Measurements from ENCODE around the gene RPL27.

DNA sequence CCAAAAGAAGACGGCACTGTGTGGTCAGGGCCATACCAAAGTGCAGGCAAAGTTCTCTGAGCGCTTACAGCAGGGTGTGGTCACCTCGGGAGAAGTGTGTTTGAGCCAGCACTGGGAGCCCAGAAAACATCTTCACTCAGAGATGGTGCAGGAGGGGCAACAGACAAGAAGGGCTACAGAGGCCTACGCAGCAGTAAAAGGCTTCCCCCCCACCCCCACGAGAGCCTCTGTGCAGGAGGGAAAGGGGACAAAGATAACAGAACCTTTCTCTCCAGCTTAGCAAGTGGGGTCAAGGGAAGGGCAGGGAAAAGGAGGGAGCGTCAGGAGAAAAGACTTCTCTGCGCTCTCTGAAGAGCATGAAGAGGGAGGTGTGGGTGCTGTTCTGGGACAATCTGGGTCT, 21.2 kb downstream of the RPL27 start:
- TF ChIP-seq, protein P1, sequence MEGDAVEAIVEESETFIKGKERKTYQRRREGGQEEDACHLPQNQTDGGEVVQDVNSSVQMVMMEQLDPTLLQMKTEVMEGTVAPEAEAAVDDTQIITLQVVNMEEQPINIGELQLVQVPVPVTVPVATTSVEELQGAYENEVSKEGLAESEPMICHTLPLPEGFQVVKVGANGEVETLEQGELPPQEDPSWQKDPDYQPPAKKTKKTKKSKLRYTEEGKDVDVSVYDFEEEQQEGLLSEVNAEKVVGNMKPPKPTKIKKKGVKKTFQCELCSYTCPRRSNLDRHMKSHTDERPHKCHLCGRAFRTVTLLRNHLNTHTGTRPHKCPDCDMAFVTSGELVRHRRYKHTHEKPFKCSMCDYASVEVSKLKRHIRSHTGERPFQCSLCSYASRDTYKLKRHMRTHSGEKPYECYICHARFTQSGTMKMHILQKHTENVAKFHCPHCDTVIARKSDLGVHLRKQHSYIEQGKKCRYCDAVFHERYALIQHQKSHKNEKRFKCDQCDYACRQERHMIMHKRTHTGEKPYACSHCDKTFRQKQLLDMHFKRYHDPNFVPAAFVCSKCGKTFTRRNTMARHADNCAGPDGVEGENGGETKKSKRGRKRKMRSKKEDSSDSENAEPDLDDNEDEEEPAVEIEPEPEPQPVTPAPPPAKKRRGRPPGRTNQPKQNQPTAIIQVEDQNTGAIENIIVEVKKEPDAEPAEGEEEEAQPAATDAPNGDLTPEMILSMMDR (conservative IDR thresholded peaks at IDR 0.05; ENCODE audit: low read depth, low read length): no peak
- TF ChIP-seq POLR2A (IDR thresholded peaks at IDR 0.05; ENCODE audit: low read depth, low read length) (no peak), MAFK (IDR thresholded peaks at IDR 0.05; ENCODE audit: low read depth, low read length) (no peak), CHD1 (IDR thresholded peaks at IDR 0.05; ENCODE audit: low read depth, low read length) (no peak)

Measured in IMR-90 (cell line).